ENCODE results near the gene ADAP1.

DNA sequence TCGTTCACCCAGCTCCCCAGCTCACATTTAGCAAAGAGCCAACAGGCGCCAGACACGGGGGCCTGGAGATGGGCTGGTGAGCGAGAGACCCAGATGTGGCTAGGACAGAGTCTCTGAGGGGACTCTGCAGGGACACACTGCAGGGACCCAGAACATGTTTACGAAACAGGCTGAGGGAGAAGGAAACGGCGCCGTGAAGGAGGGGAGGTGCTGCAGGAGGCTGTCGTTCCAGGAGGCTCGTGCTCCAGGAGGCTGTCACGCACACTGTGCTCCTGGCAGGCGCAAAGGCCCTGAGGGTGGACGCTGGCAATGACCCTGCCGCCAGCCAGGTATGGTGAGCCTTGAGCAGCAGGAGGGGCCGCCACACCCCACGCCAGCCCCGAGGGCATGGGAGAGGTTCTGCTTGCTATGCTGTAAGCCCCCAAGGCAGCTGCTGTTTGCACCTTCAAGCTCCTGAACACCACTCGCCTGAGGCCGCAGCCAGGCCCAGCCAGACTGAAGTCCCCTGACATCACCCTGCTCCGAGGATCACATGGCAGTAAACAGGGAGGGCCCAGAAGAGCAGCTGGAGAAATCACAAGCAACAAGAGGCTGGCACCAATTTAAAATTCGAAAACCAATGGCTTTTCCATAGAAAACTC, 27.3 kb downstream of the ADAP1 start:
- TF ChIP-seq ZNF248 (tag by site-specific recombination; IDR thresholded peaks at IDR 0.05) (no peak), ZNF529 (tag by site-specific recombination; IDR thresholded peaks at IDR 0.05; ENCODE audit: insufficient replicate concordance) (no peak), ZNF138 (tag by site-specific recombination; IDR thresholded peaks at IDR 0.05; ENCODE audit: borderline replicate concordance) (no peak), ZNF10 (tag by site-specific recombination; IDR thresholded peaks at IDR 0.05) (no peak), CTCF (tag by site-specific recombination; IDR thresholded peaks at IDR 0.05) (no peak), ZNF701 (tag by site-specific recombination; IDR thresholded peaks at IDR 0.05) (no peak), ZNF747 (tag by site-specific recombination; IDR thresholded peaks at IDR 0.05) (no peak), TCF7L2 (IDR thresholded peaks at IDR 0.05; ENCODE audit: borderline replicate concordance, low read depth, low read length) (no peak), SCRT2 (tag by site-specific recombination; IDR thresholded peaks at IDR 0.05) (no peak), ZNF366 (tag by site-specific recombination; conservative IDR thresholded peaks at IDR 0.05) (no peak)
- TF ChIP-seq, protein P1, sequence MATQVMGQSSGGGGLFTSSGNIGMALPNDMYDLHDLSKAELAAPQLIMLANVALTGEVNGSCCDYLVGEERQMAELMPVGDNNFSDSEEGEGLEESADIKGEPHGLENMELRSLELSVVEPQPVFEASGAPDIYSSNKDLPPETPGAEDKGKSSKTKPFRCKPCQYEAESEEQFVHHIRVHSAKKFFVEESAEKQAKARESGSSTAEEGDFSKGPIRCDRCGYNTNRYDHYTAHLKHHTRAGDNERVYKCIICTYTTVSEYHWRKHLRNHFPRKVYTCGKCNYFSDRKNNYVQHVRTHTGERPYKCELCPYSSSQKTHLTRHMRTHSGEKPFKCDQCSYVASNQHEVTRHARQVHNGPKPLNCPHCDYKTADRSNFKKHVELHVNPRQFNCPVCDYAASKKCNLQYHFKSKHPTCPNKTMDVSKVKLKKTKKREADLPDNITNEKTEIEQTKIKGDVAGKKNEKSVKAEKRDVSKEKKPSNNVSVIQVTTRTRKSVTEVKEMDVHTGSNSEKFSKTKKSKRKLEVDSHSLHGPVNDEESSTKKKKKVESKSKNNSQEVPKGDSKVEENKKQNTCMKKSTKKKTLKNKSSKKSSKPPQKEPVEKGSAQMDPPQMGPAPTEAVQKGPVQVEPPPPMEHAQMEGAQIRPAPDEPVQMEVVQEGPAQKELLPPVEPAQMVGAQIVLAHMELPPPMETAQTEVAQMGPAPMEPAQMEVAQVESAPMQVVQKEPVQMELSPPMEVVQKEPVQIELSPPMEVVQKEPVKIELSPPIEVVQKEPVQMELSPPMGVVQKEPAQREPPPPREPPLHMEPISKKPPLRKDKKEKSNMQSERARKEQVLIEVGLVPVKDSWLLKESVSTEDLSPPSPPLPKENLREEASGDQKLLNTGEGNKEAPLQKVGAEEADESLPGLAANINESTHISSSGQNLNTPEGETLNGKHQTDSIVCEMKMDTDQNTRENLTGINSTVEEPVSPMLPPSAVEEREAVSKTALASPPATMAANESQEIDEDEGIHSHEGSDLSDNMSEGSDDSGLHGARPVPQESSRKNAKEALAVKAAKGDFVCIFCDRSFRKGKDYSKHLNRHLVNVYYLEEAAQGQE (tag by site-specific recombination; IDR thresholded peaks at IDR 0.05): no peak
- TF ChIP-seq, protein P2, sequence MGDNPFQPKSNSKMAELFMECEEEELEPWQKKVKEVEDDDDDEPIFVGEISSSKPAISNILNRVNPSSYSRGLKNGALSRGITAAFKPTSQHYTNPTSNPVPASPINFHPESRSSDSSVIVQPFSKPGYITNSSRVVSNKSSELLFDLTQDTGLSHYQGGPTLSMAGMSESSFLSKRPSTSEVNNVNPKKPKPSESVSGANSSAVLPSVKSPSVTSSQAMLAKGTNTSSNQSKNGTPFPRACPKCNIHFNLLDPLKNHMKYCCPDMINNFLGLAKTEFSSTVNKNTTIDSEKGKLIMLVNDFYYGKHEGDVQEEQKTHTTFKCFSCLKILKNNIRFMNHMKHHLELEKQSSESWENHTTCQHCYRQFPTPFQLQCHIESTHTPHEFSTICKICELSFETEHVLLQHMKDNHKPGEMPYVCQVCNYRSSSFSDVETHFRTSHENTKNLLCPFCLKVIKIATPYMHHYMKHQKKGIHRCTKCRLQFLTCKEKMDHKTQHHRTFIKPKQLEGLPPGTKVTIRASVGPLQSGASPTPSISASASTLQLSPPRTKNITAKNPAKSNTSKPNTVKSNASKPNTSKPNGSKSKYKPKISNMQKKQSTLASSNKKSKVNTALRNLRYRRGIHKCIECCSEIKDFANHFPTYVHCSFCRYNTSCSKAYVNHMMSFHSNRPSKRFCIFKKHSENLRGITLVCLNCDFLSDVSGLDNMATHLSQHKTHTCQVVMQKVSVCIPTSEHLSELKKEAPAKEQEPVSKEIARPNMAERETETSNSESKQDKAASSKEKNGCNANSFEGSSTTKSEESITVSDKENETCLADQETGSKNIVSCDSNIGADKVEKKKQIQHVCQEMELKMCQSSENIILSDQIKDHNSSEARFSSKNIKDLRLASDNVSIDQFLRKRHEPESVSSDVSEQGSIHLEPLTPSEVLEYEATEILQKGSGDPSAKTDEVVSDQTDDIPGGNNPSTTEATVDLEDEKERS (tag by site-specific recombination; IDR thresholded peaks at IDR 0.05): no peak
